Measurements from ENCODE around the gene IL33. TPM values are rescaled to one million over a fixed set of nuclear protein-coding genes. Genes with fewer than 3 reads are reported as not detected.

The IL33 gene
- total RNA-seq, 2 experiments from 2014 or later = not detected

DNA sequence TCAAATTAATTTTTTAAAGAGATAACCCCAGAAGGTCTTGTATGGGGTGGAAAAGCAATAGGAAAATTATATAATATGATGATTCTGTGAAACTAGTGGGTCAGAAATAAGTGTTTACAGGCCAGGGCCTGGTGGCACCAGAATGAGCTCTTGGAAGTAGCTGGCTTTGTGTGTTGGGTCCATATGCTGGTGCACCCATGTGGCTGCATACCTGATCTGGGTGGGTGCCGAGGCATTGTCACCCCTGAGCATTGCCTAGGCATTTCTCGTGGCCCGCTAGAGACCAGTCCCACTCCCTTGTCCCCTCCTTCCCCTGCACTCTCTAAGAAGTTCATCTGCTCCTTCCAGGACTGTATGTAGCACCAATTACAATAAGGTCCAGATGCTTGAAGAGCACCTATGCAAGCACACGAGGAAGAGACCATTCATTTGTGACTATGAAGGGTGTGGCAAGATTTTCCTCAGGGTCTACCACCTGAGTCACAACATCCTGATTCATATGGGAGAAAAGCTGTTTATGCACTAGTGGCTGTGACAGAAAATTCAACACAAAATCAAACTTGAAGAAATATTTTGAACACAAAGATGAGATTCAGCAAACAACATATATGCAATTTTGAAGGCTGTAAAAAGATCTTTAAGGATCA is 19.8 kb upstream of the IL33 start:
- no peak overlapping the region for H3K4me3 Mint-ChIP-seq
- intact Hi-C loops (cut with micrococcal nuclease) = no loop called here
- no peak overlapping the region for H3K27ac Mint-ChIP-seq
- H3K4me1 Mint-ChIP-seq (ENCODE audit: low read depth) = no peaks in the 10 kb centered on the region
- CTCF ChIA-PET = no interaction called here
- H3K27me3 Mint-ChIP-seq (ENCODE audit: low read depth) = peaks cover 20% of the 10 kb centered on the region
- no peak for DNase-seq
- no peaks in the 10 kb centered on the region for H3K36me3 Mint-ChIP-seq (ENCODE audit: low read depth)
- H3K9me3 Mint-ChIP-seq = no peaks in the 10 kb centered on the region

GRCh38 chr9:6197330-6197729 is 18.3 kb upstream of the IL33 start:
- no peak for DNase-seq
- H3K4me1 Mint-ChIP-seq (ENCODE audit: low read depth) = no peaks in the 10 kb centered on the region
- no peak overlapping the region for H3K27ac Mint-ChIP-seq
- intact Hi-C loops (cut with micrococcal nuclease) = no loop called here
- H3K27me3 Mint-ChIP-seq (ENCODE audit: low read depth) = peaks cover 14% of the 10 kb centered on the region
- no peak overlapping the region for H3K4me3 Mint-ChIP-seq
- no peaks in the 10 kb centered on the region for H3K9me3 Mint-ChIP-seq
- CTCF ChIA-PET = interaction anchor here (1.0 to 2.0 kb wide), 3 partner anchors 11 to 109 kb away, joined by 3 to 5 read pairs (median 3); no protein-coding TSS in a partner anchor
- no peaks in the 10 kb centered on the region for H3K36me3 Mint-ChIP-seq (ENCODE audit: low read depth)

- H3K27me3 Mint-ChIP-seq (ENCODE audit: low read depth) = peaks cover 14% of the 10 kb centered on the region
- DNase-seq = no peak
- H3K36me3 Mint-ChIP-seq (ENCODE audit: low read depth) = no peaks in the 10 kb centered on the region
- CTCF ChIA-PET = interaction anchor here (1.0 to 2.0 kb wide), 3 partner anchors 12 to 108 kb away, joined by 3 to 5 read pairs (median 3); no protein-coding TSS in a partner anchor
- H3K9me3 Mint-ChIP-seq = no peaks in the 10 kb centered on the region
- H3K27ac Mint-ChIP-seq = no peak overlapping the region
- H3K4me3 Mint-ChIP-seq = no peak overlapping the region
- H3K4me1 Mint-ChIP-seq (ENCODE audit: low read depth) = no peaks in the 10 kb centered on the region
- intact Hi-C loops (cut with micrococcal nuclease) = no loop called here
Observed at GRCh38 chr9:6198251-6198650, 17.4 kb upstream of the IL33 start.

- H3K27me3 Mint-ChIP-seq (ENCODE audit: low read depth) = peaks cover 21% of the 10 kb centered on the region
- CTCF ChIA-PET = no interaction called here
- no peaks in the 10 kb centered on the region for H3K36me3 Mint-ChIP-seq (ENCODE audit: low read depth)
- H3K9me3 Mint-ChIP-seq = no peaks in the 10 kb centered on the region
- H3K4me3 Mint-ChIP-seq = no peak overlapping the region
- H3K4me1 Mint-ChIP-seq (ENCODE audit: low read depth) = no peaks in the 10 kb centered on the region
- H3K27ac Mint-ChIP-seq = no peak overlapping the region
- intact Hi-C loops (cut with micrococcal nuclease) = no loop called here
- no peak for DNase-seq
Observed at GRCh38 chr9:6199596-6199995, 16.0 kb upstream of the IL33 start.

DNA sequence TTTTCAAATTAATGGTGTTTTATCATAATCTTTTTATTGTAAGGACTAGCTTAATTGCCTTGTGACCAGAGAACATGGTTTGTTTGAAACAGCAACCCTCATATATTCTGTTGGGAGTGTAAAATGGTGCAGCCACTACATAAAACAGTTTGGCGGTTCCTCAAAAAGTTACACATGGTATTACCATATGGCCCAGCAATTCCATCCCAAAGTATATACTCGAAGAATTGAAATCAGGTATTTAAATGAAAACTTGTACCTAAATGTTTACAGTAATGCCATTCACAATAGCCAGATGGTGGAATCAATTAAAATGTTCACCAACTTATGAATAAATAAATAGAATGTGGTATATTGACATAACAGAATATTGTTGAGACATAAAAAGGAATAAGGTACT is 14.8 kb upstream of the IL33 start:
- H3K4me3 Mint-ChIP-seq = no peak overlapping the region
- no peak overlapping the region for H3K27ac Mint-ChIP-seq
- no peak for DNase-seq
- CTCF ChIA-PET = no interaction called here
- H3K4me1 Mint-ChIP-seq (ENCODE audit: low read depth) = no peaks in the 10 kb centered on the region
- no peaks in the 10 kb centered on the region for H3K9me3 Mint-ChIP-seq
- no peaks in the 10 kb centered on the region for H3K36me3 Mint-ChIP-seq (ENCODE audit: low read depth)
- peaks cover 25% of the 10 kb centered on the region for H3K27me3 Mint-ChIP-seq (ENCODE audit: low read depth)
- intact Hi-C loops (cut with micrococcal nuclease) = no loop called here

- Mint-ChIP-seq H3K9me3 (peaks cover 38% of the 10 kb centered on the region), H3K27ac (no peak overlapping the region), H3K27me3 (ENCODE audit: low read depth) (peaks cover 9% of the 10 kb centered on the region), H3K4me1 (ENCODE audit: low read depth) (no peaks in the 10 kb centered on the region), H3K36me3 (ENCODE audit: low read depth) (no peaks in the 10 kb centered on the region), H3K4me3 (no peak overlapping the region)
- no peak for DNase-seq
- CTCF ChIA-PET = no interaction called here
- intact Hi-C loops (cut with micrococcal nuclease) = no loop called here
Observed at GRCh38 chr9:6209966-6210365, 5.6 kb upstream of the IL33 start.

GRCh38 chr9:6212722-6213375 is 2.8 kb upstream of the IL33 start:
- peaks cover 22% of the 10 kb centered on the region for H3K9me3 Mint-ChIP-seq
- H3K27ac Mint-ChIP-seq = no peak overlapping the region
- CTCF ChIA-PET = no interaction called here

DNA sequence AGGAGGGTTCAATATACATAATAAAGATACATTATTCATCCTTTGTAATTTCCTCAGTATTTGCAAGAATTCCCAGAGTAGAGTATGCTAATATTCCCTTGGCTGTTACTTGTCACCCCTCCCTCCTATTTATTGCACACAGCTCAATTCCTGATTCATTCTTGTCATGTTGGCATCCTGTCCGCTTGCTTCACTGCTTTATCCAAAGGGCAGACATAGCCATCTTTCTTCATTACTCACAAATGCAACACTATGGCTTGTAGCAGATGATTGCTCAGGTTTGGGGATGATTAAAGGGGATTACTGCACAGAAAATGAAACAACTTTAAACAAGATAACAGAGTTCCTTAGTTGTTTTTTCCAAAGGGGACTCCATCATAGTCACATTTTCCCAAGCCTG is 1.2 kb upstream of the IL33 start:
- Mint-ChIP-seq H3K27me3 (ENCODE audit: low read depth) (peaks cover 26% of the 10 kb centered on the region), H3K4me1 (ENCODE audit: low read depth) (no peaks in the 10 kb centered on the region), H3K9me3 (peaks cover 11% of the 10 kb centered on the region), H3K27ac (no peak overlapping the region), H3K36me3 (ENCODE audit: low read depth) (no peaks in the 10 kb centered on the region), H3K4me3 (no peak overlapping the region)
- CTCF ChIA-PET = no interaction called here
- intact Hi-C loops (cut with micrococcal nuclease) = no loop called here
- no peak for DNase-seq

More at GRCh38 chr9:6212722-6213375, 2.8 kb upstream of the IL33 start:
- Mint-ChIP-seq H3K4me1 (ENCODE audit: low read depth) (no peaks in the 10 kb centered on the region), H3K4me3 (no peak overlapping the region), H3K36me3 (ENCODE audit: low read depth) (no peaks in the 10 kb centered on the region), H3K27me3 (ENCODE audit: low read depth) (peaks cover 14% of the 10 kb centered on the region)
- intact Hi-C loops (cut with micrococcal nuclease) = no loop called here
- DNase-seq = no peak

- H3K4me3 Mint-ChIP-seq = no peak overlapping the region
- DNase-seq = no peak
- H3K27ac Mint-ChIP-seq = no peak overlapping the region
- H3K4me1 Mint-ChIP-seq (ENCODE audit: low read depth) = no peaks in the 10 kb centered on the region
- CTCF ChIA-PET = no interaction called here
- no peaks in the 10 kb centered on the region for H3K36me3 Mint-ChIP-seq (ENCODE audit: low read depth)
- H3K9me3 Mint-ChIP-seq = peaks cover 8% of the 10 kb centered on the region
- intact Hi-C loops (cut with micrococcal nuclease) = no loop called here
- peaks cover 26% of the 10 kb centered on the region for H3K27me3 Mint-ChIP-seq (ENCODE audit: low read depth)
Observed at GRCh38 chr9:6214903-6215302, 704 bp upstream of the IL33 start.

GRCh38 chr9:6216002-6216401 is 395 bp downstream of the IL33 start:
- Mint-ChIP-seq H3K9me3 (peaks cover 2% of the 10 kb centered on the region), H3K27ac (no peak overlapping the region), H3K4me3 (no peak overlapping the region), H3K4me1 (ENCODE audit: low read depth) (no peaks in the 10 kb centered on the region), H3K36me3 (ENCODE audit: low read depth) (no peaks in the 10 kb centered on the region), H3K27me3 (ENCODE audit: low read depth) (peaks cover 26% of the 10 kb centered on the region)
- no peak for DNase-seq
- CTCF ChIA-PET = no interaction called here
- intact Hi-C loops (cut with micrococcal nuclease) = no loop called here

DNA sequence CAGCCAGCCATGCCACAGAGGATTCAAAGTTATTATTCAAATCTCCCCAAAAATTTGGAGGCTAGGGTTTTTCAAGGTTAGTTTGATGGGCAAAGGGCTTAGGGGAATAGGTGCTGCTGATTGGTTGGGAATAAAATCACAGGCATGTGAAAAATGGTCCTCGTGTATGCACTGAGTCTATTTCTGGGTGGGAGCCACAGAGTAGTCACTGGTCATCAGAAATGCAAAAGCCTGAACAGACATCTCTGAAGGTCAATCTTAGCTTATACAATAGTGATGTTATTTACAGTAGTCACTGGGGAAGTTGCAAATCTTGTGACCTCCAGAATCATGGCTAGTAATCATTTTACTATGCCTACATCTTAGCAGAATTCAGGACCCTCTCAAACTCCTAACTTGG is 1.3 kb downstream of the IL33 start:
- Mint-ChIP-seq H3K27ac (no peak overlapping the region), H3K4me3 (no peak overlapping the region)
- CTCF ChIA-PET = no interaction called here

GRCh38 chr9:6218099-6218502 is 2.5 kb downstream of the IL33 start:
- CTCF ChIA-PET = no interaction called here
- H3K27me3 Mint-ChIP-seq (ENCODE audit: low read depth) = peaks cover 25% of the 10 kb centered on the region
- intact Hi-C loops (cut with micrococcal nuclease) = no loop called here
- DNase-seq = no peak
- H3K9me3 Mint-ChIP-seq = no peaks in the 10 kb centered on the region
- H3K27ac Mint-ChIP-seq = no peak overlapping the region
- H3K36me3 Mint-ChIP-seq (ENCODE audit: low read depth) = no peaks in the 10 kb centered on the region
- H3K4me1 Mint-ChIP-seq (ENCODE audit: low read depth) = no peaks in the 10 kb centered on the region
- H3K4me3 Mint-ChIP-seq = no peak overlapping the region

More for the DNA sequence above, 1.3 kb downstream of the IL33 start:
- Mint-ChIP-seq H3K27me3 (ENCODE audit: low read depth) (peaks cover 26% of the 10 kb centered on the region), H3K9me3 (no peaks in the 10 kb centered on the region), H3K4me1 (ENCODE audit: low read depth) (no peaks in the 10 kb centered on the region), H3K36me3 (ENCODE audit: low read depth) (no peaks in the 10 kb centered on the region)
- DNase-seq = no peak
- intact Hi-C loops (cut with micrococcal nuclease) = no loop called here

DNA sequence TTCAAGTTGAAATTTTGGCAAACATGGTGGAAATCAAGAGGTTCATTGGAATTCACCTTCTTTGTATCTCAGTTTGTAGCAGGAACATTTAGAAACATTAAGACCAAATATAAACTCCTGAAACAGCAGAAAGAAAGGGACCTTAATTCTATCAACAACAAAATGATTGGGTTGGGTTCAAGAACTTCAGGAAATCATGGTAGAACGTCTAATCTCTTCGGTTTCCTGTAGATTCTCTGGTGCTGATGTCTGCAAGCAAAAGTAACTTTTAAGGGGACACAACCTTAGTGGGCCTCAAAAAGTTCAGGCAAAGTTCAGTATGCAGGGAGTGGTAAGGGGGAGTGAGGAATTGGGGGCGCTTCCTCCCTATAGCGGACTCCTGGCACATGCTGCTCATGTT is 3.4 kb downstream of the IL33 start:
- H3K4me3 Mint-ChIP-seq = no peak overlapping the region
- no peak for DNase-seq
- peaks cover 20% of the 10 kb centered on the region for H3K27me3 Mint-ChIP-seq (ENCODE audit: low read depth)
- H3K9me3 Mint-ChIP-seq = no peaks in the 10 kb centered on the region
- CTCF ChIA-PET = no interaction called here
- intact Hi-C loops (cut with micrococcal nuclease) = no loop called here
- no peaks in the 10 kb centered on the region for H3K4me1 Mint-ChIP-seq (ENCODE audit: low read depth)
- no peak overlapping the region for H3K27ac Mint-ChIP-seq
- no peaks in the 10 kb centered on the region for H3K36me3 Mint-ChIP-seq (ENCODE audit: low read depth)
